GM19193 (cell line): ENCODE measurements around the gene ITGA6.

ENCODE experiments used
- POLR2A ChIP-seq: IDR thresholded peaks from 4 replicates; pipeline ENCODE4 v1.6.1; 2011; ENCODE audit not compliant: insufficient read depth, insufficient read length; ENCODE audit errors: extremely low read depth

The ITGA6 gene

DNA sequence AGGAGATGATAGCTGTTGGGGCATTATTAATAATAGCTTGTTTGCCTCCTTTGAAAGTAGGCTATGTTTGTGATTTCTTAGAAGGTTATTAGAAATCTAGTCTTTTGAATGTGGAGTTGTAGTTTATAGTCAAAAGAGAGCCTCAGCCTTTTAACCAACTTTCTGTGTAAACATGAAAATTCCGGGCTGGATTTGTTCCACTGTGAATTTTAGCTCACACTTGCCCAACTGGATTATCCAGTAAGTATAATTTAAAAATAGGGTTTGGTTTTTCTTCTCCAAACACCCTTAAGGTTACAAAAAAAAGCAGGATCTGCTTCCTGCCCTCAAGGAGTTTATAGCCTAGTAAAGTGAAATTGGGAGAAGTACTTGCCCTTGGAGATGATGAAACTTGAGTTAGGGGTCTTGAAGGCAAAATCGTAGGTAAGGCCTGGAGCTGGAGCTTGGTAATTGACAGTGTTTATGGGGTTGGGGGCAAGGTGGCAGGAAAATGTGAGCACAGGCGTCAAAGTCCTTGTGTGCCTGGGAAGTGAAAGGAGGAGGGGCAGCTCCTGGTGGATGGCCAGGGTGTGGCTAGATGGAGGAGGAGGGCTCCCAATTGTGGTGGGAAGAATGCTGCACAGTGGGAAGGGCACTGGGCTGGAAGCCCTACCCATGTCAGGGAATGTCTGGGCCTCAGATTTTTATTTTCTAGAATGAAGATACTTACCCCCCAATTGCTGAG lies 21.3 kb downstream of the ITGA6 start:
- no peak for TF ChIP-seq POLR2A

DNA sequence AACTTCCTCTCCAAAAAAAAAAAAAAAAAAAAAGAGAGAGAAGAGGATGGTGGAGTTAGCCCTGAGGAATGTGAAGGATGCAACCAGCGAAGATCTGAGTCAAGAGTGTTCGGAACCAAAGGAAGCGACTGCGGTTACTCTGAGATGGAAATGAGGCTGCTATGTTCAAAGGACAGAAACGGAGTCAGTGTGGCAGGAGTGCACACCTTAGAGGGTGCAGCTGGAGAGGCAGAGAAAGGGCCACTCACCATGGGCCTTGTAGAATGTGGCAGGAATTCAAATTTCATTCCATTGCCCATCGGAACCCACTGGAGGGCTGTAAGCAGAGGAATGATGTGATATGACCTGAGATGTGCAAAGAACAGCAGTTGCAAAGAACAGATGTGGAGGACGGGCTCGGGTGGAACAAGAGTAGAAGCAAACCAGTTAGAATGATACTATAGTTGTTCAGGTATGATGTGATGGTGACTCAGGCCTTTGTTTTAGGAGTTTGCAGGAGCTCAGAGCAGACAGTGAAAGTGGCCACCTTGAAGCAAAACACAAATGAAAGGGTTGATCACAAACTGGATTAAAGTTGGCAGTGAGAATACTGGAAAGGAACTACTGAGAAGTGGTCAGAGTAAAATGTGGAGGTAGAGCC lies 22.6 kb downstream of the ITGA6 start:
- no peak for TF ChIP-seq POLR2A

GRCh38 chr2:172451923-172452322 lies 24.5 kb downstream of the ITGA6 start:
- TF ChIP-seq POLR2A: no peak

- no peak for TF ChIP-seq POLR2A
These were observed 25.5 kb downstream of the ITGA6 start for GRCh38 chr2:172452845-172453244.

- TF ChIP-seq POLR2A: no peak
These were observed 27.2 kb downstream of the ITGA6 start for GRCh38 chr2:172454404-172455120.

- TF ChIP-seq POLR2A: no peak
These were observed 27.7 kb downstream of the ITGA6 start for GRCh38 chr2:172455121-172455515.

- no peak for TF ChIP-seq POLR2A
These were observed 28.6 kb downstream of the ITGA6 start for GRCh38 chr2:172456002-172456401.

GRCh38 chr2:172457536-172457935 lies 30.1 kb downstream of the ITGA6 start:
- no peak for TF ChIP-seq POLR2A

DNA sequence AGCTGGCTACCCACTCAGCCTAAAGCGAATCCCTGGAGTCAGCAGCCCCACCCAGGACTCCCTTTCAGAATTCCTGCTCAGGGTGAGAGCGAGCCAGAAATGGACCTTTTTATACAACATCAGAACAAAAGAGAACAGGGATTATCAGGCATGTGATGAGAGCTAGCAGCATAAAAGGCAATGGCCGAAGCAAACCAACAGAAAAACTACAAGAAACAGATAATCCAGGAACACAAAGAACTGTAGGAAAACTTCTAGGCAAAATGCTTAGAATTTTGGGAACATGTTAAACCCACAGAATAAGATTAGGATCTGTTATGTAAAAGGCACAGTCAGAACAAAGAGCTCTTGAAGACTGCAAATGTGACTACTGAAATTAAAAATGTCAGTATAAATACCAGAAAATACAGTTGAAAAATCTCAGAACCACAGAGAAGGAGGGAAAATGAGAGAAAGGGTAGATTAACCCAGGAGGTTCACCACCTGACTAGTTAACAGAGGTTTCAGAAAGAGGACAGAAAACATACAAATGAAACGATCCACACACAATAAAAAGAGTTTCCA lies 31.3 kb downstream of the ITGA6 start:
- TF ChIP-seq POLR2A: no peak

DNA sequence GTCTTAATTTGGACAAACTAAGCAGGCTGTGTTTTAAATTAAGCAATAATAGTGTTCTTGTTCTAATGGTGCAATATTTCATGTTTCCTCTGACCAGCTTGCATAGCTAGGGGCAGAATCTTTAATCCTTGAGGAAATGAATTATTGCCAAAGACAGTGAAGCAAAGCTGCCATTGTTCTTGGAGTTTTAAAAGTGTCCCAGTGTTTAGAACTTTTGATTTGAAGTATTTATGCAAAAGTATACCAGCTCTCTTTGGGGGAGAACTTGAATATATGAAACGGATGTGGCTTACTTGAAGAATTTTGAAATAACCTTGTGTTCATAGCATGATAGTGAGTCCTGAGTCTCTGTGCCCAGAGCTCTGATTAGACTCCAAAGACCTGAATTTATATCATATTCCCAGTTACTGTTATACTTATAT lies 33.4 kb downstream of the ITGA6 start:
- TF ChIP-seq POLR2A: no peak

DNA sequence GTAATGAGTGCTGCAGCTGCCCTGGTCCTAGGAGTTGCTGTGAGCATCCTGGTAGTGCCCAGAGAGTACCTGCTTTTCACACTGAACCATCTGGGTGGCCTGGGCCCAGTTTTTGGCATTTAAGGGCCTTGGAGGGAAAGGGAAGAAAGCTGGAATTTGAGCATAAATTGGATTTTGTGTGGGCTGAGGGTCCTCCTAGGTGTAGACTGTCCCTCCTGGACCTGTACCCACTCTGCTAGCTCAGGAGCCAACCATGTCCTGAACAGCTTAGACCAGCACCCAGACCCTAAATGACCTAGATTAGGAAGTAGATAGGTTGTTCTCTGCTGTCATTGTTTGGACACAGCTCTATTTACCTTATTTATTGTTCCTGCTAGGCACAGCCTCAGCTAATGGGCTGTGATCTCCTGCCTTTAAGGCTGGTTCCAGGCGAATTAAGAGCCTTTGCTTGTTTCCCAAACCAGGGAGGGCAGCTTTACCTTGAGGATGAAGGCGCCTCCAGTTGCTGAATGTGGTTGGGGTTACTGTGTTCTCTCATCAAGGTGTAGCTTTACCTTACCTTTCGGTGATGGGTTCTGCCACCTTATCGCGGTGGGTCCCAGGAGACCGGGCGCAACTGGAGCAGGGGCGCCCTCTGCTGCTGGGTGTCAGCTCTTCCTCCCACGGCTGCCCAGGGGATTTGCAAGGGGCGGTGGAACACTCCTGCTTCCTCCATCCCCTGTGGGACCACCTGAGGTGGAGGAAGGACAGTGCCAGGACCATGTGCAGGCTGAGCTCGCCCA lies 34.4 kb downstream of the ITGA6 start:
- TF ChIP-seq POLR2A: no peak

DNA sequence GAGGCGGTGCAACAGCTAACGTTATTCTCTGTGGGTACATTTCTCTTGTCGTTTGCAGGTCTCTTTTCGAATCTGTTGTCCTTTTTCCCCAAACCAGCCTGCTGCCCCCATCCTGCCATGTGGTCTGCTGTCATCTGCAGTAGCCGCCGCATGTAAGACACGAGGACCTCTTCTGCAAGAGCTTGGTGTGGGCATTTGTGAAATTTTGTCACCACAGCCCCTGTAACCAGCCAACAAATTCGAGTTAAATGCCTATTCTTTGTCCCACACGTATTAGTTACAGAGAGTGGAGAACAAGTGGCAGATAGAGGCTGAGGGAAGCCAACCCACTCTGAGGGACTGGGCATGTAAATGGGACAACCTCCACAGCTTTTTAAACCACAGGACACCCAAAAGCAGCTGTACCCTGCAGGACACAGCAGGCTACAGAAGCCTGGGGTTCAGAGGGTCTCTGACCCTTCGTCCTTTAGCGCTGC lies 35.0 kb downstream of the ITGA6 start:
- TF ChIP-seq POLR2A: no peak

GRCh38 chr2:172462849-172463381 lies 35.5 kb downstream of the ITGA6 start:
- no peak for TF ChIP-seq POLR2A

GRCh38 chr2:172464400-172465129 lies 37.2 kb downstream of the ITGA6 start:
- no peak for TF ChIP-seq POLR2A
